OCI-LY1 (cell line): Measurements from ENCODE around the gene NDUFAF8.

Experiments used
- H2AFZ ChIP-seq: fragments of 200-600 bp; sonication (generic), shearing (Covaris generic); 2 replicates; pipeline ENCODE4 v1.6.0; 2014; ENCODE audit warnings: antibody characterized with exemption, mild to moderate bottlenecking, low read length
- H3F3A ChIP-seq: fragments of 200-600 bp; sonication (generic), shearing (Covaris generic); 2 replicates; pipeline ENCODE4 v1.6.0; 2014; ENCODE audit warnings: mild to moderate bottlenecking, antibody characterized with exemption, low read length, moderate library complexity; ENCODE audit not compliant: insufficient read depth
- H3K27ac ChIP-seq: fragments of 200-600 bp; sonication (generic); 2 replicates; pipeline ENCODE4 v1.5.1; 2014; ENCODE audit warnings: low read length, mixed run types, mild to moderate bottlenecking, low read depth; ENCODE audit not compliant: poor library complexity, severe bottlenecking
- H3K27me3 ChIP-seq: fragments of 200-600 bp; sonication (generic); 2 replicates; pipeline ENCODE4 v1.6.0; 2014; ENCODE audit warnings: antibody characterized with exemption, mild to moderate bottlenecking, low read length, moderate library complexity; ENCODE audit not compliant: insufficient read depth
- H3K36me3 ChIP-seq: fragments of 200-600 bp; sonication (generic); 2 replicates; pipeline ENCODE4 v1.6.1; 2014; ENCODE audit warnings: mild to moderate bottlenecking, antibody characterized with exemption, low read length, moderate library complexity, mixed read lengths; ENCODE audit not compliant: insufficient read depth
- H3K4me1 ChIP-seq: fragments of 200-600 bp; sonication (generic); 2 replicates; pipeline ENCODE4 v1.5.1; 2014; ENCODE audit warnings: mild to moderate bottlenecking, low read length, moderate library complexity; ENCODE audit not compliant: insufficient read depth, severe bottlenecking
- H3K4me2 ChIP-seq: fragments of 200-600 bp; sonication (generic), shearing (Covaris generic); 2 replicates; pipeline ENCODE4 v1.6.1; 2014; ENCODE audit warnings: low read length
- H3K4me3 ChIP-seq: fragments of 200-600 bp; sonication (generic); 2 replicates; pipeline ENCODE4 v1.5.1; 2014; ENCODE audit warnings: low read length, low read depth, mild to moderate bottlenecking, mixed read lengths; ENCODE audit not compliant: poor library complexity, severe bottlenecking
- H3K79me2 ChIP-seq: fragments of 200-600 bp; shearing (Covaris generic); 2 replicates; pipeline ENCODE4 v1.6.1; 2016; ENCODE audit warnings: mixed run types, low read length, mixed read lengths; ENCODE audit not compliant: insufficient read depth
- H3K9ac ChIP-seq: fragments of 200-600 bp; sonication (generic), shearing (Covaris generic); 2 replicates; pipeline ENCODE4 v1.6.1; 2014; ENCODE audit warnings: mild to moderate bottlenecking, low read length, mixed read lengths
- H3K9me2 ChIP-seq: fragments of 200-600 bp; sonication (generic), shearing (Covaris generic); 2 replicates; pipeline ENCODE4 v1.6.1; 2014; ENCODE audit warnings: low read depth, mild to moderate bottlenecking, low read length, mixed read lengths
- H3K9me3 ChIP-seq: fragments of 200-600 bp; shearing (Covaris generic); 2 replicates; pipeline ENCODE4 v1.6.1; 2014; ENCODE audit warnings: low read length, mixed read lengths
- H4K20me1 ChIP-seq: fragments of 200-600 bp; sonication (generic), shearing (Covaris generic); 2 replicates; pipeline ENCODE4 v1.6.0; 2016; ENCODE audit warnings: mild to moderate bottlenecking, low read length; ENCODE audit not compliant: insufficient read depth
- EZH2 ChIP-seq: fragments of 200-600 bp; sonication (generic), shearing (Covaris generic); IDR thresholded peaks from 2 replicates; pipeline ENCODE4 v1.8.0; 2017; ENCODE audit warnings: borderline replicate concordance, mixed run types, mild to moderate bottlenecking, antibody characterized with exemption, low read length, moderate library complexity, mixed read lengths
- TF ChIP-seq, protein P1 (sequence below): fragments of 200-600 bp; sonication (generic), shearing (Covaris generic); IDR thresholded peaks from 2 replicates; pipeline ENCODE4 v1.5.1; 2017; ENCODE audit warnings: mild to moderate bottlenecking, antibody characterized with exemption, low read length, moderate library complexity, mixed read lengths

The NDUFAF8 gene

DNA sequence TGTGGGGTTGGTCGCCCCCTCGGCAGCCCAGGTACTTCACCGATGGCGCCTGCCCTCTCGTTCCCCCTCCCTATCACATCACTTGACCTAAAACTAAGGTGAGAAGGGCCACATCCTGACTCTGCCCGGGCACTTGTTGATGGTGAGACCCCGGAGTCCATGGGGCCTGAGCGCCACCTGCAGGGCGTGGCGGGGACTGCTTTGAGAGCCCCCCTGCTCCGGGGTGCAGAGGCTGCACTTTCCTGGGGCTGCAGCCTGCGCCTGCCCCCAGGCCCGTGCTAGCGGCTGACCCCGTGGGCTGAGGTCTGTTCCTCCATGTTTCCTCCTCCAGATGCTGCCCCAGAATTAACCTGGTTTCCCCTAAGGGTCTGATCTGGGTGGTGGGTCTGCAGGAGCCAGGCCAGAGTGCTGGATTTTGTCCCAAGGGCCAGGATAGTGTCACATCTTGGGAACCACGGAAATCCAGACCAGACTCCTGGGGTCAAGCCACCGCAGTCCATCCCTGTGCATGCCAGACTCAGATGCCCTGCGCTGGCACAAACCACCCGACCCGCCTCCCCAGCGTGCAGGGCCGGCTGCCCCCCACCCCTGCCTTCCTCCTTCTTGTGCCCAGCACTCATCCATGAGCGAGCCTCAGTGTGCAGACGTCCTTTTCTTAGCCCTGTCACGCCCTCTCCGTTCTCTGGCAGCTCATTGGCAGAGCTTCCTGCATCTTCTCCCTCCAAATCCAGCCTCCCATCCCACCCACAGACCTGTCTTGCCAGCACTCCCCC is 2.7 kb downstream of the NDUFAF8 start:
- no peak for TF ChIP-seq EZH2
- TF ChIP-seq, protein P1, sequence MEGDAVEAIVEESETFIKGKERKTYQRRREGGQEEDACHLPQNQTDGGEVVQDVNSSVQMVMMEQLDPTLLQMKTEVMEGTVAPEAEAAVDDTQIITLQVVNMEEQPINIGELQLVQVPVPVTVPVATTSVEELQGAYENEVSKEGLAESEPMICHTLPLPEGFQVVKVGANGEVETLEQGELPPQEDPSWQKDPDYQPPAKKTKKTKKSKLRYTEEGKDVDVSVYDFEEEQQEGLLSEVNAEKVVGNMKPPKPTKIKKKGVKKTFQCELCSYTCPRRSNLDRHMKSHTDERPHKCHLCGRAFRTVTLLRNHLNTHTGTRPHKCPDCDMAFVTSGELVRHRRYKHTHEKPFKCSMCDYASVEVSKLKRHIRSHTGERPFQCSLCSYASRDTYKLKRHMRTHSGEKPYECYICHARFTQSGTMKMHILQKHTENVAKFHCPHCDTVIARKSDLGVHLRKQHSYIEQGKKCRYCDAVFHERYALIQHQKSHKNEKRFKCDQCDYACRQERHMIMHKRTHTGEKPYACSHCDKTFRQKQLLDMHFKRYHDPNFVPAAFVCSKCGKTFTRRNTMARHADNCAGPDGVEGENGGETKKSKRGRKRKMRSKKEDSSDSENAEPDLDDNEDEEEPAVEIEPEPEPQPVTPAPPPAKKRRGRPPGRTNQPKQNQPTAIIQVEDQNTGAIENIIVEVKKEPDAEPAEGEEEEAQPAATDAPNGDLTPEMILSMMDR = peak; percentile 84
- H3K27me3 ChIP-seq = no peaks in the 10 kb centered on the region
- H3K4me1 ChIP-seq = peaks cover 55% of the 10 kb centered on the region
- peaks cover 14% of the 10 kb centered on the region for H3K36me3 ChIP-seq
- no peaks in the 10 kb centered on the region for H4K20me1 ChIP-seq
- no peak overlapping the region for H2AFZ ChIP-seq
- no peaks in the 10 kb centered on the region for H3K9me3 ChIP-seq
- peak overlapping the region; percentile 91; the same call in 1 of the 2 replicates for H3K4me2 ChIP-seq
- H3K9me2 ChIP-seq = no peaks in the 10 kb centered on the region
- no peak overlapping the region for H3K4me3 ChIP-seq
- no peaks in the 10 kb centered on the region for H3F3A ChIP-seq
- peaks cover 7% of the 10 kb centered on the region; the same call in 1 of the 2 replicates for H3K79me2 ChIP-seq
- peak overlapping the region; percentile 69 for H3K27ac ChIP-seq
- no peak overlapping the region; the same call in 1 of the 2 replicates for H3K9ac ChIP-seq

DNA sequence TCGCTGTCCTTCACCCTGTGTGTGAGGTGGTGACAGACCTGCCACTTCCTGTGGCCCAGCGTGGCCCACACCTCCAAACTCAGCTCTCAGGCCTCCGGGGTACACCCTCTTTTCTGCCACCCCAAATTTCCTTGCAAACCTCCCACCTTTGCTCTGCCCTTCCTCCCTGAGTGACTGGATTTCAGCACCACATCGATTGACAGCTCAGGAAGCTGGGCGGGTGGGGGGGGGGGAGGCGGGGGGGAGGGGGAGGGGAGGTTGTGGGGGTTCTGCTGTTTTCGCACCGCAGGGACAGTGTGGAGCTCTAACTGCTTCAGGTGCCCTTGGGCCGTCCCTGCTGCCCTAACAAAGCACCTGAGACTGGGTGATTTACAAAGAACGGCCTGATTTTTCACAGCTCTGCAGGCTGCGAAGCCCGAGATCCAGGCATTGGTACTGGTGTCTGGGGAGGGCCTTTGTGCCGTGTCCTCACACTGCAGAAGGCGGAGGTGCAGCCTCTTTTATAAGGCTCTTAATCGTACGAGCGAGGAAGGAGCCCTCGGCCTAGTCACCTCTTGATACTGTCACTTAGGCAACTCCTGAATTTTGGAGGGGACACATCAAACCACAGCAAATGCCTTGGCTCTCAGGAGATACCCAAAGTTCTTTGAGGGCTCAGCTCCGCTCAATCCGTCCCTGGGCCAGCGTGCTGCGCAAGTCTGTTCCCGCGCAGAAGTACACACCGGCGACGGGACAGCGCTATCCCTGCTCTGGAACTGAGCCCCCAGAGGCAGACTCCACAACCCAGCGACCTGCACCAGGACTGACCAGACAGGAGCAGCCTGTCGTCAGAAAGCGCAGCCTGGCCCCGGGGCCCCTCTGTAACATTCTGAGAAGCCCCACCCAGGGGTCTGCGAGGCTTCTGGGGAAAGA is 3.6 kb downstream of the NDUFAF8 start:
- TF ChIP-seq, protein P1 = no peak
- Histone ChIP-seq H3K27me3 (no peaks in the 10 kb centered on the region), H3K9ac (no peak overlapping the region)

DNA sequence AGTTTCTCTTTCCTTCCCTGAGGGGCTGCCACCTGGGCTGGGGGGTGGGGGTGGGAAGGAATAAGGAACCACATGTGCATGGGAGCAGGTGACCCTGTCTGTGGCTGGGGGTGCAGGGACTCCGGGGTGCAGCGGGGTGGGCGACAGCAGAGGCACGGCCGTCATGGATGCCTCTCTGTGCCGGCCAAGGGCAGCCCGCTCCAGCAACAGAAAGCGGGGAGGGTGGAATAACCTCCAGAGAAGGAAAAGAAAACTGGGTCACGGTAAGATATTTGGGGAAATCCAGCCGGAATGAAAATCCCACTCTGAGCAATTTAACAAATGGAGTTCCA is 4.2 kb downstream of the NDUFAF8 start:
- H3K36me3 ChIP-seq = peaks cover 14% of the 10 kb centered on the region
- peaks cover 45% of the 10 kb centered on the region for H3K4me1 ChIP-seq
- H3K4me3 ChIP-seq = no peak overlapping the region
- H3K27ac ChIP-seq = no peak overlapping the region
- TF ChIP-seq, protein P1 = no peak
- TF ChIP-seq EZH2 = no peak
- H3K79me2 ChIP-seq = peaks cover 7% of the 10 kb centered on the region; the same call in 1 of the 2 replicates
- H3K27me3 ChIP-seq = no peaks in the 10 kb centered on the region
- no peak overlapping the region for H2AFZ ChIP-seq
- H3K4me2 ChIP-seq = no peak overlapping the region
- H4K20me1 ChIP-seq = no peaks in the 10 kb centered on the region
- no peaks in the 10 kb centered on the region for H3K9me3 ChIP-seq
- H3F3A ChIP-seq = no peaks in the 10 kb centered on the region
- no peaks in the 10 kb centered on the region for H3K9me2 ChIP-seq
- H3K9ac ChIP-seq = no peak overlapping the region

More for the DNA sequence above, 3.6 kb downstream of the NDUFAF8 start:
- H4K20me1 ChIP-seq = no peaks in the 10 kb centered on the region
- H3K36me3 ChIP-seq = peaks cover 14% of the 10 kb centered on the region
- no peak overlapping the region for H2AFZ ChIP-seq
- H3K4me2 ChIP-seq = no peak overlapping the region
- peaks cover 51% of the 10 kb centered on the region for H3K4me1 ChIP-seq
- no peaks in the 10 kb centered on the region for H3F3A ChIP-seq
- no peak overlapping the region for H3K4me3 ChIP-seq
- no peak overlapping the region for H3K27ac ChIP-seq
- H3K79me2 ChIP-seq = peaks cover 7% of the 10 kb centered on the region; the same call in 1 of the 2 replicates
- no peaks in the 10 kb centered on the region for H3K9me2 ChIP-seq
- H3K9me3 ChIP-seq = no peaks in the 10 kb centered on the region
